Measurements from ENCODE around the gene ENKUR.

ENKUR gene

GRCh38 chr10:25023278-25023677, 7.3 kb upstream of the ENKUR start:
- DNase-seq, result no peak
- Histone ChIP-seq H3K27me3 (ENCODE audit: insufficient read depth, low read length, poor library complexity) (no peaks in the 10 kb centered on the region), H4K5ac (ENCODE audit: low read length) (no peak overlapping the region), H3K79me1 (ENCODE audit: low read length) (no peaks in the 10 kb centered on the region), H3K4me1 (ENCODE audit: control insufficient read depth, low read depth, low read length) (no peaks in the 10 kb centered on the region), H2BK5ac (ENCODE audit: low read length) (no peak overlapping the region), H3K36me3 (ENCODE audit: control insufficient read depth, insufficient read depth, low read length) (no peaks in the 10 kb centered on the region), H2BK120ac (ENCODE audit: low read depth, low read length) (no peak overlapping the region), H3K27ac (ENCODE audit: low read depth, low read length) (no peak overlapping the region), H3K4me3 (ENCODE audit: low read length) (no peak overlapping the region), H3K23ac (ENCODE audit: low read length) (no peak overlapping the region), H2BK15ac (replicated peaks; ENCODE audit: low read depth) (no peak overlapping the region), H3K18ac (ENCODE audit: low read length) (no peak overlapping the region), H3K9ac (ENCODE audit: low read length) (no peak overlapping the region), H3K4me2 (ENCODE audit: low read length) (no peak overlapping the region), H2AK5ac (ENCODE audit: low read length) (no peak overlapping the region), H4K8ac (ENCODE audit: low read depth, low read length) (no peak overlapping the region), H3K79me2 (ENCODE audit: control insufficient read depth, insufficient read depth, low read length) (no peaks in the 10 kb centered on the region), H3K4ac (ENCODE audit: low read depth, low read length) (no peak overlapping the region), H3K56ac (ENCODE audit: low read length) (no peak overlapping the region)
- WGBS (ENCODE audit: extremely low coverage, insufficient coverage, low lambda C conversion rate), result no CpG with 5 or more reads among the region's 3 CpGs

- no peak overlapping the region for H3K27ac ChIP-seq (ENCODE audit: low read depth, low read length)
- no peak overlapping the region for H4K8ac ChIP-seq (ENCODE audit: low read depth, low read length)
- no peak overlapping the region for H2BK15ac ChIP-seq (replicated peaks; ENCODE audit: low read depth)
- WGBS (ENCODE audit: extremely low coverage, insufficient coverage, low lambda C conversion rate), result no CpG with 5 or more reads among the region's 3 CpGs
- H3K79me1 ChIP-seq (ENCODE audit: low read length), result no peaks in the 10 kb centered on the region
- H3K56ac ChIP-seq (ENCODE audit: low read length), result no peak overlapping the region
- no peak for DNase-seq
- H3K4ac ChIP-seq (ENCODE audit: low read depth, low read length), result no peak overlapping the region
- no peak overlapping the region for H2BK5ac ChIP-seq (ENCODE audit: low read length)
- H3K36me3 ChIP-seq (ENCODE audit: control insufficient read depth, insufficient read depth, low read length), result no peaks in the 10 kb centered on the region
- no peaks in the 10 kb centered on the region for H3K27me3 ChIP-seq (ENCODE audit: insufficient read depth, low read length, poor library complexity)
- no peaks in the 10 kb centered on the region for H3K4me1 ChIP-seq (ENCODE audit: control insufficient read depth, low read depth, low read length)
- H3K18ac ChIP-seq (ENCODE audit: low read length), result no peak overlapping the region
- no peak overlapping the region for H3K23ac ChIP-seq (ENCODE audit: low read length)
- no peak overlapping the region for H2BK120ac ChIP-seq (ENCODE audit: low read depth, low read length)
- no peak overlapping the region for H4K5ac ChIP-seq (ENCODE audit: low read length)
- H3K4me3 ChIP-seq (ENCODE audit: low read length), result no peak overlapping the region
- no peaks in the 10 kb centered on the region for H3K79me2 ChIP-seq (ENCODE audit: control insufficient read depth, insufficient read depth, low read length)
- no peak overlapping the region for H2AK5ac ChIP-seq (ENCODE audit: low read length)
- H3K4me2 ChIP-seq (ENCODE audit: low read length), result no peak overlapping the region
- no peak overlapping the region for H3K9ac ChIP-seq (ENCODE audit: low read length)
Measured at GRCh38 chr10:25018703-25019102, 2.7 kb upstream of the ENKUR start.

GRCh38 chr10:25017661-25018060, 1.7 kb upstream of the ENKUR start:
- Histone ChIP-seq H3K9ac (ENCODE audit: low read length) (no peak overlapping the region), H4K5ac (ENCODE audit: low read length) (no peak overlapping the region), H3K36me3 (ENCODE audit: control insufficient read depth, insufficient read depth, low read length) (no peaks in the 10 kb centered on the region), H3K23ac (ENCODE audit: low read length) (no peak overlapping the region), H3K27ac (ENCODE audit: low read depth, low read length) (no peak overlapping the region), H3K27me3 (ENCODE audit: insufficient read depth, low read length, poor library complexity) (no peaks in the 10 kb centered on the region), H2BK120ac (ENCODE audit: low read depth, low read length) (no peak overlapping the region), H3K4ac (ENCODE audit: low read depth, low read length) (no peak overlapping the region), H3K79me2 (ENCODE audit: control insufficient read depth, insufficient read depth, low read length) (no peaks in the 10 kb centered on the region), H3K4me3 (ENCODE audit: low read length) (no peak overlapping the region), H3K4me2 (ENCODE audit: low read length) (no peak overlapping the region), H3K79me1 (ENCODE audit: low read length) (no peaks in the 10 kb centered on the region), H3K4me1 (ENCODE audit: control insufficient read depth, low read depth, low read length) (no peaks in the 10 kb centered on the region), H2BK15ac (replicated peaks; ENCODE audit: low read depth) (no peak overlapping the region), H3K56ac (ENCODE audit: low read length) (no peak overlapping the region), H2BK5ac (ENCODE audit: low read length) (no peak overlapping the region), H2AK5ac (ENCODE audit: low read length) (no peak overlapping the region), H3K18ac (ENCODE audit: low read length) (no peak overlapping the region), H4K8ac (ENCODE audit: low read depth, low read length) (no peak overlapping the region)
- WGBS (ENCODE audit: extremely low coverage, insufficient coverage, low lambda C conversion rate), result no CpG with 5 or more reads among the region's 6 CpGs
- DNase-seq, result no peak

- Histone ChIP-seq H3K27me3 (ENCODE audit: insufficient read depth, low read length, poor library complexity) (no peaks in the 10 kb centered on the region), H3K4me3 (ENCODE audit: low read length) (peak overlapping the region; percentile 25), H3K79me2 (ENCODE audit: control insufficient read depth, insufficient read depth, low read length) (no peaks in the 10 kb centered on the region), H3K4me1 (ENCODE audit: control insufficient read depth, low read depth, low read length) (no peaks in the 10 kb centered on the region), H3K79me1 (ENCODE audit: low read length) (no peaks in the 10 kb centered on the region), H2BK15ac (replicated peaks; ENCODE audit: low read depth) (no peak overlapping the region), H3K56ac (ENCODE audit: low read length) (peak overlapping the region; percentile 86), H2BK120ac (ENCODE audit: low read depth, low read length) (no peak overlapping the region), H3K4ac (ENCODE audit: low read depth, low read length) (peak overlapping the region; percentile 24), H4K5ac (ENCODE audit: low read length) (peak overlapping the region; percentile 47), H4K8ac (ENCODE audit: low read depth, low read length) (peak overlapping the region; percentile 88), H2AK5ac (ENCODE audit: low read length) (no peak overlapping the region), H3K27ac (ENCODE audit: low read depth, low read length) (peak overlapping the region; percentile 56), H3K9ac (ENCODE audit: low read length) (peak overlapping the region; percentile 88), H3K18ac (ENCODE audit: low read length) (peak overlapping the region; percentile 25), H3K4me2 (ENCODE audit: low read length) (peak overlapping the region; percentile 42), H3K36me3 (ENCODE audit: control insufficient read depth, insufficient read depth, low read length) (no peaks in the 10 kb centered on the region), H3K23ac (ENCODE audit: low read length) (no peak overlapping the region), H2BK5ac (ENCODE audit: low read length) (no peak overlapping the region)
- WGBS (ENCODE audit: extremely low coverage, insufficient coverage, low lambda C conversion rate), result no CpG with 5 or more reads among the region's 10 CpGs
- DNase-seq, result no peak
Measured at GRCh38 chr10:25017154-25017590, 1.2 kb upstream of the ENKUR start.

- H3K79me2 ChIP-seq (ENCODE audit: control insufficient read depth, insufficient read depth, low read length), result no peaks in the 10 kb centered on the region
- H3K9ac ChIP-seq (ENCODE audit: low read length), result peak within 1 kb of the TSS; percentile 88
- no peaks in the 10 kb centered on the region for H3K79me1 ChIP-seq (ENCODE audit: low read length)
- no CpG with 5 or more reads among the region's 69 CpGs for WGBS (ENCODE audit: extremely low coverage, insufficient coverage, low lambda C conversion rate)
- H2AK5ac ChIP-seq (ENCODE audit: low read length), result no peak within 1 kb of the TSS
- H3K4me1 ChIP-seq (ENCODE audit: control insufficient read depth, low read depth, low read length), result no peaks in the 10 kb centered on the region
- peak within 1 kb of the TSS; percentile 25 for H3K18ac ChIP-seq (ENCODE audit: low read length)
- peak within 1 kb of the TSS; percentile 88 for H4K8ac ChIP-seq (ENCODE audit: low read depth, low read length)
- peak within 1 kb of the TSS; percentile 58 for H3K27ac ChIP-seq (ENCODE audit: low read depth, low read length)
- DNase-seq, result peak; percentile 99
- no peaks in the 10 kb centered on the region for H3K27me3 ChIP-seq (ENCODE audit: insufficient read depth, low read length, poor library complexity)
- no peak within 1 kb of the TSS for H3K23ac ChIP-seq (ENCODE audit: low read length)
- H3K4me2 ChIP-seq (ENCODE audit: low read length), result peak within 1 kb of the TSS; percentile 91
- no peaks in the 10 kb centered on the region for H3K36me3 ChIP-seq (ENCODE audit: control insufficient read depth, insufficient read depth, low read length)
- H2BK5ac ChIP-seq (ENCODE audit: low read length), result peak within 1 kb of the TSS; percentile 74
- H4K5ac ChIP-seq (ENCODE audit: low read length), result peak within 1 kb of the TSS; percentile 47
- peak within 1 kb of the TSS; percentile 96 for H3K56ac ChIP-seq (ENCODE audit: low read length)
- no peak within 1 kb of the TSS for H2BK15ac ChIP-seq (replicated peaks; ENCODE audit: low read depth)
- H2BK120ac ChIP-seq (ENCODE audit: low read depth, low read length), result no peak within 1 kb of the TSS
- H3K4me3 ChIP-seq (ENCODE audit: low read length), result peak within 1 kb of the TSS; percentile 59
- H3K4ac ChIP-seq (ENCODE audit: low read depth, low read length), result peak within 1 kb of the TSS; percentile 24
Measured at GRCh38 chr10:25016376-25017153, 607 bp upstream of the ENKUR start, which contains the start of gene THNSL1. THNSL1 (plus strand) TSS chr10:25016612; CDS start chr10:25023224, 6,612 bp downstream.

GRCh38 chr10:25014579-25014978, 1.4 kb downstream of the ENKUR start:
- Histone ChIP-seq H3K4ac (ENCODE audit: low read depth, low read length) (no peak overlapping the region), H3K36me3 (ENCODE audit: control insufficient read depth, insufficient read depth, low read length) (no peaks in the 10 kb centered on the region), H3K9ac (ENCODE audit: low read length) (no peak overlapping the region), H3K56ac (ENCODE audit: low read length) (no peak overlapping the region), H2BK15ac (replicated peaks; ENCODE audit: low read depth) (no peak overlapping the region), H2BK120ac (ENCODE audit: low read depth, low read length) (no peak overlapping the region), H3K27ac (ENCODE audit: low read depth, low read length) (no peak overlapping the region), H2BK5ac (ENCODE audit: low read length) (no peak overlapping the region), H2AK5ac (ENCODE audit: low read length) (no peak overlapping the region), H3K4me2 (ENCODE audit: low read length) (no peak overlapping the region), H4K8ac (ENCODE audit: low read depth, low read length) (no peak overlapping the region), H3K4me1 (ENCODE audit: control insufficient read depth, low read depth, low read length) (no peaks in the 10 kb centered on the region), H3K79me2 (ENCODE audit: control insufficient read depth, insufficient read depth, low read length) (no peaks in the 10 kb centered on the region), H4K5ac (ENCODE audit: low read length) (no peak overlapping the region), H3K23ac (ENCODE audit: low read length) (no peak overlapping the region), H3K79me1 (ENCODE audit: low read length) (no peaks in the 10 kb centered on the region), H3K18ac (ENCODE audit: low read length) (no peak overlapping the region), H3K27me3 (ENCODE audit: insufficient read depth, low read length, poor library complexity) (no peaks in the 10 kb centered on the region), H3K4me3 (ENCODE audit: low read length) (no peak overlapping the region)
- no peak for DNase-seq
